DOHH2 (cell line): Measurements from ENCODE around the gene NCAN.

ENCODE experiments used
- H3F3A ChIP-seq: fragments of 200-600 bp; sonication (generic), shearing (Covaris generic); 2 replicates; pipeline ENCODE4 v1.6.0; 2016; ENCODE audit warnings: antibody characterized with exemption, mild to moderate bottlenecking; ENCODE audit not compliant: control insufficient read depth, insufficient read depth
- H3K27ac ChIP-seq: fragments of 200-600 bp; sonication (generic); 2 replicates; pipeline ENCODE4 v1.5.1; 2014; ENCODE audit warnings: low read depth, mild to moderate bottlenecking, low read length, moderate library complexity
- H3K27me3 ChIP-seq: fragments of 200-600 bp; sonication (generic); 2 replicates; pipeline ENCODE4 v1.6.1; 2014; ENCODE audit warnings: mild to moderate bottlenecking, low read length, mixed read lengths; ENCODE audit not compliant: control insufficient read depth
- H3K36me3 ChIP-seq: fragments of 200-600 bp; sonication (generic); 2 replicates; pipeline ENCODE4 v1.6.1; 2014; ENCODE audit warnings: mild to moderate bottlenecking, low read length, moderate library complexity, mixed read lengths; ENCODE audit not compliant: control insufficient read depth
- H3K4me1 ChIP-seq: fragments of 200-600 bp; sonication (generic); 2 replicates; pipeline ENCODE4 v1.6.1; 2014; ENCODE audit warnings: mild to moderate bottlenecking, low read length, mixed read lengths; ENCODE audit not compliant: control insufficient read depth
- H3K4me2 ChIP-seq: fragments of 200-600 bp; sonication (generic); 2 replicates; pipeline ENCODE4 v1.6.0; 2014; ENCODE audit warnings: mild to moderate bottlenecking, low read length, moderate library complexity
- H3K4me3 ChIP-seq: fragments of 200-600 bp; sonication (generic); 2 replicates; pipeline ENCODE4 v1.5.1; 2014; ENCODE audit warnings: mild to moderate bottlenecking, low read length, mixed read lengths
- H3K79me2 ChIP-seq: fragments of 200-600 bp; sonication (generic); 2 replicates; pipeline ENCODE4 v1.6.1; 2014; ENCODE audit warnings: mild to moderate bottlenecking, low read length, mixed read lengths; ENCODE audit not compliant: control insufficient read depth
- H3K9me2 ChIP-seq: fragments of 200-600 bp; sonication (generic); replicated peaks from 2 replicates; pipeline ENCODE4 v1.6.1; 2014; ENCODE audit warnings: mild to moderate bottlenecking, low read length, mixed read lengths; ENCODE audit not compliant: control insufficient read depth
- H3K9me3 ChIP-seq: fragments of 200-600 bp; sonication (generic); 2 replicates; pipeline ENCODE4 v1.6.1; 2014; ENCODE audit warnings: antibody characterized with exemption, low read length, mixed read lengths; ENCODE audit not compliant: control insufficient read depth, insufficient read depth
- H4K20me1 ChIP-seq: fragments of 200-600 bp; sonication (generic); 2 replicates; pipeline ENCODE4 v1.6.0; 2014; ENCODE audit warnings: low read depth, mild to moderate bottlenecking, antibody characterized with exemption, low read length, moderate library complexity; ENCODE audit not compliant: control insufficient read depth, insufficient read depth
- EZH2phosphoT487 ChIP-seq: fragments of 200-600 bp; sonication (generic); IDR thresholded peaks from 2 replicates; pipeline ENCODE4 v1.6.1; 2017; ENCODE audit warnings: borderline replicate concordance, mild to moderate bottlenecking, antibody characterized with exemption, low read length, moderate library complexity, mixed read lengths
- TF ChIP-seq, protein P1 (sequence below): fragments of 200-600 bp; sonication (generic); IDR thresholded peaks from one replicate; pipeline ENCODE4 v1.5.1; 2014; ENCODE audit warnings: antibody characterized with exemption, mild to moderate bottlenecking, low read depth, low read length; ENCODE audit not compliant: poor library complexity, severe bottlenecking

NCAN gene

DNA sequence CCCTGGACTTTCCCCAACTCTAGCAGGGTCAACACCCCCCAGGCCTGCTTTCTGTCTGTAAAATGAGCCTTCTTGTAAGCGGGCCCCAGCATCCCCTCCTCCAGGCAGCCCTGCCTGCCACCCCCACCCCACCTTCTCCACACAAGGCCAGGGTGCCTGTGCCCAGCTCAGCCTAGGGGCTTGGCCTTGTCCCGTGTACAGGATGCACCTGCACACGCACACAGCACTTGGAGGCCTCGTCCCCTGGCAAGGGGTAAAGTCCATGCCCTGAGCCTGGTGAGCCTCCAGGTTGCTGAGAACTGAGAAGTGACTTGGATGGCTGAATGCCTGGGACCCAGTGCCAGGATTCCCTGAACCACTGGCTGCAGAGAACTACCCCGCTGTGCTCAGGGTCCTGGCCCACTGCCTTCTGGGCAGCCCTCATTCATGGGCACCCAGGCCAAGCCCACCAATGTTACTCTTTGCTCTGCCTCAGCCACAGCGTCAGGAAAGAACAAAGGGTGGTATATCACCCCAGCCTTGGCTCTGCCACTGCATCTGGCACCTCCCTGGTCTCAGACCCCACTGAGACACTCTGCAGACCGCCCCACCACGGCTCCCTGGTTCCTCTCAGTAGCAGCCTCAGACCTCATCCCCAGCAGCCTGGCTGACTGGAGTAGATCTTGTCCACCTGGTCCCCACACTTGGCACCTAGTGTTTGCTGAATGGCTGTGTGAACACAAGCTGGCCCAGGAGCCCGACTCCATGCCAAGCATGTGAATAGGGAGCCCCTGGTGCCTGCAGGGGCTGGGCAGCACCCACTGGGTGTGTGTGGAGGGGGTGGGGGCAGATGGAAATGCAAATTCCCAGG, 63.2 kb downstream of the NCAN start:
- H3K27ac ChIP-seq = no peak overlapping the region
- H3K79me2 ChIP-seq = no peaks in the 10 kb centered on the region
- no peaks in the 10 kb centered on the region for H3K27me3 ChIP-seq
- H3K9me2 ChIP-seq = no peaks in the 10 kb centered on the region
- no peaks in the 10 kb centered on the region for H3K9me3 ChIP-seq
- no peak overlapping the region for H3K4me2 ChIP-seq
- peaks cover 28% of the 10 kb centered on the region for H3K36me3 ChIP-seq
- no peaks in the 10 kb centered on the region; the same call in 1 of the 2 replicates for H4K20me1 ChIP-seq
- no peak overlapping the region for H3K4me3 ChIP-seq
- no peaks in the 10 kb centered on the region for H3F3A ChIP-seq
- TF ChIP-seq EZH2phosphoT487 = no peak
- H3K4me1 ChIP-seq = no peaks in the 10 kb centered on the region

DNA sequence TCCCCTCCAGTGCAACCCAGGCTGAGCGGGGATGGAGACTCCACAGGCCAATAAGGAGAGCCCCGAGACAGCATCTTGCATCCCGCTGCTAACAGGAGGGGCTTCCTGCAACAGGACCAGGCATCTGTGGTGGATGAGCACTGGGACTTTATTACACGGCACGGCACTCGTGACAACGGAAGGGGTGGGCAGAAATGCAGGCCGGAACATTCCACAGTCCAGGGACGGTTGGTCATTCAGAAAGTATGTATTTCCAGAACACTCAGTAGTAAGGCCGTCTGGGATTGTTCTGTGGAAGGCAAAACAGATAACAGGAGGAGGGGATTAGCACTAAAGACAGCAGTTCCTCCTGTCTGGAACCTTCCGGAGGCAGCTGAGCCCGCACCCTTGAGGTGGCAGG, 64.6 kb downstream of the NCAN start:
- no peak overlapping the region for H3K4me3 ChIP-seq
- H3K27ac ChIP-seq = no peak overlapping the region
- TF ChIP-seq, protein P1, sequence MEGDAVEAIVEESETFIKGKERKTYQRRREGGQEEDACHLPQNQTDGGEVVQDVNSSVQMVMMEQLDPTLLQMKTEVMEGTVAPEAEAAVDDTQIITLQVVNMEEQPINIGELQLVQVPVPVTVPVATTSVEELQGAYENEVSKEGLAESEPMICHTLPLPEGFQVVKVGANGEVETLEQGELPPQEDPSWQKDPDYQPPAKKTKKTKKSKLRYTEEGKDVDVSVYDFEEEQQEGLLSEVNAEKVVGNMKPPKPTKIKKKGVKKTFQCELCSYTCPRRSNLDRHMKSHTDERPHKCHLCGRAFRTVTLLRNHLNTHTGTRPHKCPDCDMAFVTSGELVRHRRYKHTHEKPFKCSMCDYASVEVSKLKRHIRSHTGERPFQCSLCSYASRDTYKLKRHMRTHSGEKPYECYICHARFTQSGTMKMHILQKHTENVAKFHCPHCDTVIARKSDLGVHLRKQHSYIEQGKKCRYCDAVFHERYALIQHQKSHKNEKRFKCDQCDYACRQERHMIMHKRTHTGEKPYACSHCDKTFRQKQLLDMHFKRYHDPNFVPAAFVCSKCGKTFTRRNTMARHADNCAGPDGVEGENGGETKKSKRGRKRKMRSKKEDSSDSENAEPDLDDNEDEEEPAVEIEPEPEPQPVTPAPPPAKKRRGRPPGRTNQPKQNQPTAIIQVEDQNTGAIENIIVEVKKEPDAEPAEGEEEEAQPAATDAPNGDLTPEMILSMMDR = no peak
- no peak for TF ChIP-seq EZH2phosphoT487
- no peaks in the 10 kb centered on the region for H3K27me3 ChIP-seq
- H3K4me2 ChIP-seq = no peak overlapping the region
- H3K36me3 ChIP-seq = peaks cover 40% of the 10 kb centered on the region
- no peaks in the 10 kb centered on the region for H3K9me3 ChIP-seq
- H3K9me2 ChIP-seq = no peaks in the 10 kb centered on the region
- no peaks in the 10 kb centered on the region for H3K4me1 ChIP-seq
- no peaks in the 10 kb centered on the region; the same call in 1 of the 2 replicates for H4K20me1 ChIP-seq
- H3K79me2 ChIP-seq = no peaks in the 10 kb centered on the region
- H3F3A ChIP-seq = no peaks in the 10 kb centered on the region

DNA sequence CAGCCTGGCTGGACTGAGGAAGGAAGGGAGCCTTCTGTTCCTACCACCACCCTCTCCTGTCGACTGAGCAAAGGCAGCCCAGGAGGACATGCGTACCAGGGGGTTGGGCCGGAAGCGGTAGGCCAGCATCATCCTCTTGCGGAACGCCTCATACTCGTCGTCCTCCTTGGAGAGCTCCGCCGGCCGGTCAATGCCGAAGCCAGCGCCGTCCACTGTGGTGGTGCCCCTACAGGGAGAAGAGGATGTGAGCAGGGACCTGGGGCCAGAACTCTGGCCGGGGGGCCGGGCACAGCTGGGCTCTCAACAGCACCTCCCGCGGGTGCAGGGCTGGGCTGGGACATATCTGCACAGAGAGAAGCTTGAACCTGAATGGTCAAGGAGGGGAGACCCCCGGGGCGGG, 65.1 kb downstream of the NCAN start:
- no peaks in the 10 kb centered on the region; the same call in 1 of the 2 replicates for H4K20me1 ChIP-seq
- no peaks in the 10 kb centered on the region for H3K79me2 ChIP-seq
- no peaks in the 10 kb centered on the region for H3K9me2 ChIP-seq
- H3K4me2 ChIP-seq = no peak overlapping the region
- TF ChIP-seq, protein P1 = no peak
- no peak overlapping the region for H3K4me3 ChIP-seq
- H3K27ac ChIP-seq = no peak overlapping the region
- no peaks in the 10 kb centered on the region for H3K4me1 ChIP-seq
- peaks cover 44% of the 10 kb centered on the region for H3K36me3 ChIP-seq
- no peaks in the 10 kb centered on the region for H3K27me3 ChIP-seq
- no peaks in the 10 kb centered on the region for H3F3A ChIP-seq
- H3K9me3 ChIP-seq = no peaks in the 10 kb centered on the region

DNA sequence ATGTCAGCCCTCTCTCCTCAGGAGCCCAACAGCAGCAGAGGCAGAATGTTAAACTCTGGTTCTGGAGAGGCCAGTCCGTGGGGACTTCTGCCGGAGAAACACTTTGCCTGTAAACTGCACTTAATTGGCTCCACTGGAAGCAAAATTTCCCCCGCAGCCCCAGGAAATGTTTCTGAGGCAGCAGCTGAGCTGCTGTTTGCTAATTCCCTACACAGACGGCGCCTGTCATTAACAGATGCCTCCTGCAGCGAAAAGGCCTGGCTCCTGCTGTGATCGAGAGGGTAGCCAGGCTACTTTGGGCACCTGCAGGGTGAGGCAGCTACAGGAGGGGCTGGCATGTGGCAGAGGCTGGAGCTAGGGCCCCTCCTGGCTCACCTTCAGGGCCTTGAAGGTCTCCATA, 66.6 kb downstream of the NCAN start:
- Histone ChIP-seq H3K4me1 (no peaks in the 10 kb centered on the region), H3K4me3 (no peak overlapping the region), H3K36me3 (peaks cover 44% of the 10 kb centered on the region), H3F3A (no peaks in the 10 kb centered on the region), H3K27me3 (no peaks in the 10 kb centered on the region), H3K4me2 (no peak overlapping the region), H4K20me1 (no peaks in the 10 kb centered on the region; the same call in 1 of the 2 replicates), H3K9me2 (no peaks in the 10 kb centered on the region), H3K9me3 (no peaks in the 10 kb centered on the region), H3K79me2 (no peaks in the 10 kb centered on the region), H3K27ac (no peak overlapping the region)
- TF ChIP-seq, protein P1 = no peak
- TF ChIP-seq EZH2phosphoT487 = no peak
